Neutrophil (primary cell): Measurements from ENCODE around the gene DPM2.

ENCODE experiments used
- H3K27ac ChIP-seq: fragments of 200-600 bp; sonication (generic); 2 replicates; pipeline ENCODE4 v1.5.1; 2016; ENCODE audit warnings: mild to moderate bottlenecking, moderate library complexity
- H3K27me3 ChIP-seq: fragments of 200-600 bp; sonication (generic); 2 replicates; pipeline ENCODE4 v1.6.0; 2016; ENCODE audit warnings: mild to moderate bottlenecking
- H3K36me3 ChIP-seq: fragments of 200-600 bp; sonication (generic); 2 replicates; pipeline ENCODE4 v1.5.1; 2017
- H3K4me1 ChIP-seq, 2 experiments: fragments of 200-600 bp in 1 of 2; sonication (generic) in 1 of 2; 1 replicate in 1 of 2; 2 replicates in 1 of 2; pipeline versions ENCODE4 v1.5.1 to v1.6.1; 2013 to 2016; ENCODE audit warnings: low read depth in 1 of 2, low read length in 1 of 2, mild to moderate bottlenecking in 1 of 2, moderate library complexity in 1 of 2; ENCODE audit not compliant: control insufficient read depth in 1 of 2, insufficient read depth in 1 of 2
- H3K4me3 ChIP-seq, 2 experiments: fragments of 200-600 bp in 1 of 2; sonication (generic) in 1 of 2; 1 replicate in 1 of 2; 2 replicates in 1 of 2; pipeline ENCODE4 v1.5.1; 2013 to 2016; ENCODE audit warnings: low read depth in 1 of 2, low read length in 1 of 2, mild to moderate bottlenecking in 1 of 2, moderate library complexity in 1 of 2
- H3K9me3 ChIP-seq: fragments of 200-600 bp; sonication (generic); 2 replicates; pipeline ENCODE4 v1.5.1; 2016
- CTCF ChIP-seq: fragments of 200-600 bp; sonication (generic); IDR thresholded peaks from 2 replicates; pipeline ENCODE4 v1.5.1; 2016; ENCODE audit warnings: antibody characterized with exemption

The DPM2 gene

GRCh38 chr9:127910613-127911205 lies 26.9 kb downstream of the DPM2 start:
- Histone ChIP-seq H3K9me3 (no peaks in the 10 kb centered on the region), H3K27me3 (peaks cover under 1% of the 10 kb centered on the region), H3K4me3 (no peak overlapping the region), H3K36me3 (no peaks in the 10 kb centered on the region), H3K27ac (no peak overlapping the region), H3K4me1 (peaks cover 0 to 3% of the 10 kb centered on the region in 2 experiments)
- TF ChIP-seq CTCF = no peak

- Histone ChIP-seq H3K9me3 (no peaks in the 10 kb centered on the region), H3K4me3 (no peak overlapping the region), H3K27ac (no peak overlapping the region), H3K27me3 (no peaks in the 10 kb centered on the region), H3K4me1 (peaks cover 5 to 8% of the 10 kb centered on the region in 2 experiments), H3K36me3 (no peaks in the 10 kb centered on the region)
- TF ChIP-seq CTCF = no peak
Observed at GRCh38 chr9:127909839-127910273, 27.8 kb downstream of the DPM2 start.

- no peak for TF ChIP-seq CTCF
- Histone ChIP-seq H3K4me3 (no peak overlapping the region), H3K4me1 (peaks cover 17 to 21% of the 10 kb centered on the region in 2 experiments), H3K36me3 (no peaks in the 10 kb centered on the region), H3K27ac (no peak overlapping the region), H3K9me3 (no peaks in the 10 kb centered on the region), H3K27me3 (no peaks in the 10 kb centered on the region)
Observed at GRCh38 chr9:127908660-127908926, 29.1 kb downstream of the DPM2 start.

- no peak overlapping the region for H3K4me3 ChIP-seq
- no peaks in the 10 kb centered on the region for H3K27me3 ChIP-seq
- no peak overlapping the region for H3K27ac ChIP-seq
- TF ChIP-seq CTCF = no peak
- H3K9me3 ChIP-seq = no peaks in the 10 kb centered on the region
- peaks cover 23 to 25% of the 10 kb centered on the region in 2 experiments for H3K4me1 ChIP-seq
- no peaks in the 10 kb centered on the region for H3K36me3 ChIP-seq
Observed at GRCh38 chr9:127907867-127908659, 29.6 kb downstream of the DPM2 start.

GRCh38 chr9:127905788-127906191 lies 31.9 kb downstream of the DPM2 start:
- Histone ChIP-seq H3K36me3 (no peaks in the 10 kb centered on the region), H3K9me3 (no peaks in the 10 kb centered on the region), H3K4me3 (no peak overlapping the region), H3K4me1 (peaks cover 23 to 25% of the 10 kb centered on the region in 2 experiments), H3K27ac (no peak overlapping the region), H3K27me3 (no peaks in the 10 kb centered on the region)
- no peak for TF ChIP-seq CTCF
